A549 (cell line): ENCODE results near the gene IDE.

Experiments
- BHLHE40 ChIP-seq: IDR thresholded peaks from 2 replicates; pipeline ENCODE4 v1.6.1; 2012; ENCODE audit warnings: low read depth, low read length, inconsistent platforms
- CEBPB ChIP-seq, 2 experiments: fragments of >200 bp in 1 of 2; sonication (Bioruptor Twin) in 1 of 2; formaldehyde crosslinking in 1 of 2; IDR thresholded peaks; 2 replicates each; pipeline ENCODE4 v1.6.1; 2012 to 2016
- CHD2 ChIP-seq: fragments of 150-350 bp; IDR thresholded peaks from 2 replicates; pipeline ENCODE4 v1.6.1; 2014; ENCODE audit warnings: low read length; ENCODE audit not compliant: partially characterized antibody
- MAZ ChIP-seq: fragments of 150-350 bp; IDR thresholded peaks from 2 replicates; pipeline ENCODE4 v1.6.1; 2014; ENCODE audit warnings: antibody characterized with exemption, low read depth, low read length, borderline replicate concordance
- RAD21 ChIP-seq, 2 experiments: fragments of >200 bp in 1 of 2; sonication (Bioruptor Twin) in 1 of 2; formaldehyde crosslinking in 1 of 2; IDR thresholded peaks in 1 of 2; conservative IDR thresholded peaks in 1 of 2; 2 replicates in 1 of 2; 3 replicates in 1 of 2; pipeline ENCODE4 v1.6.1; 2012 to 2018; ENCODE audit warnings: inconsistent platforms in 1 of 2
- RFX5 ChIP-seq: fragments of 450-650 bp; IDR thresholded peaks from 2 replicates; pipeline ENCODE4 v1.7.1; 2014; ENCODE audit warnings: antibody characterized with exemption, mild to moderate bottlenecking, moderate library complexity
- ZNF302 ChIP-seq: fragments of 250-450 bp; sonication (Bioruptor Pico); IDR thresholded peaks from 2 replicates; pipeline ENCODE4 v1.9.0; 2021; ENCODE audit warnings: inconsistent platforms, mild to moderate bottlenecking, moderate library complexity
- TF ChIP-seq, protein P1 (sequence below): fragments of >200 bp; sonication (Bioruptor Twin); formaldehyde crosslinking; IDR thresholded peaks from 3 replicates; pipeline ENCODE4 v1.5.1; 2016
- TF ChIP-seq, protein P2 (sequence below): IDR thresholded peaks from 2 replicates; pipeline ENCODE4 v1.6.1; 2012; ENCODE audit warnings: low read depth, borderline replicate concordance
- TF ChIP-seq, protein P3 (sequence below): IDR thresholded peaks from 2 replicates; pipeline ENCODE4 v1.6.1; 2012

DNA sequence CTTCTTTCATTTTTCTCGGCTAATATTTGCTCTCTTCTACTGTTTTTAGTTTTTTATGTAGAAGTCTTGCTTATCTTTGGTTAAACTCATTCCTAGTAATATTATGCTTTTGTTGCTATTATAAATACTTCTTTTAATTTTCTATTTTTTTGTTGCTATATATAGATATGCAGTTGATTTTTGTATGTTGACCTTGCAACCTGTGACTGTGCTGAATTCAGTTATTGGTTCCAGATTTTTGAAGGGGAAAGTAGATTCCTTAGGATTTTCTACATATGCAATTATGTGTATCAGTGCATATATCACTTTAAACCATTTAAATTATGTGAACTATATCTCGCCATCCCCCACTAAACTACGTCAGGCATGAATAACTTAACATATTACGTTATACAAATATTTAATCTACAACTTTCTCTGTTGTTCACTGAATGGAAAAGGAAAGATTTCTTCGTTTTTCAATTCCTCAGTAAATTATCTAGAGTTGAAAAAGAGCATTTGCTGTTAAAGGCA lies 71.5 kb downstream of the IDE start:
- TF ChIP-seq CEBPB (IDR thresholded peaks at IDR 0.05) (no peak), BHLHE40 (no peak), ZNF302 (CRISPR knock-in tag) (no peak), RFX5 (no peak), RAD21 (conservative IDR thresholded peaks at IDR 0.05 in 1 of 2, IDR thresholded peaks at IDR 0.05 in 1 of 2) (no peak), MAZ (no peak), CHD2 (no peak)
- TF ChIP-seq, protein P1, sequence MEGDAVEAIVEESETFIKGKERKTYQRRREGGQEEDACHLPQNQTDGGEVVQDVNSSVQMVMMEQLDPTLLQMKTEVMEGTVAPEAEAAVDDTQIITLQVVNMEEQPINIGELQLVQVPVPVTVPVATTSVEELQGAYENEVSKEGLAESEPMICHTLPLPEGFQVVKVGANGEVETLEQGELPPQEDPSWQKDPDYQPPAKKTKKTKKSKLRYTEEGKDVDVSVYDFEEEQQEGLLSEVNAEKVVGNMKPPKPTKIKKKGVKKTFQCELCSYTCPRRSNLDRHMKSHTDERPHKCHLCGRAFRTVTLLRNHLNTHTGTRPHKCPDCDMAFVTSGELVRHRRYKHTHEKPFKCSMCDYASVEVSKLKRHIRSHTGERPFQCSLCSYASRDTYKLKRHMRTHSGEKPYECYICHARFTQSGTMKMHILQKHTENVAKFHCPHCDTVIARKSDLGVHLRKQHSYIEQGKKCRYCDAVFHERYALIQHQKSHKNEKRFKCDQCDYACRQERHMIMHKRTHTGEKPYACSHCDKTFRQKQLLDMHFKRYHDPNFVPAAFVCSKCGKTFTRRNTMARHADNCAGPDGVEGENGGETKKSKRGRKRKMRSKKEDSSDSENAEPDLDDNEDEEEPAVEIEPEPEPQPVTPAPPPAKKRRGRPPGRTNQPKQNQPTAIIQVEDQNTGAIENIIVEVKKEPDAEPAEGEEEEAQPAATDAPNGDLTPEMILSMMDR = no peak
- TF ChIP-seq, protein P2, sequence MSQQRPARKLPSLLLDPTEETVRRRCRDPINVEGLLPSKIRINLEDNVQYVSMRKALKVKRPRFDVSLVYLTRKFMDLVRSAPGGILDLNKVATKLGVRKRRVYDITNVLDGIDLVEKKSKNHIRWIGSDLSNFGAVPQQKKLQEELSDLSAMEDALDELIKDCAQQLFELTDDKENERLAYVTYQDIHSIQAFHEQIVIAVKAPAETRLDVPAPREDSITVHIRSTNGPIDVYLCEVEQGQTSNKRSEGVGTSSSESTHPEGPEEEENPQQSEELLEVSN = no peak
- TF ChIP-seq, protein P3, sequence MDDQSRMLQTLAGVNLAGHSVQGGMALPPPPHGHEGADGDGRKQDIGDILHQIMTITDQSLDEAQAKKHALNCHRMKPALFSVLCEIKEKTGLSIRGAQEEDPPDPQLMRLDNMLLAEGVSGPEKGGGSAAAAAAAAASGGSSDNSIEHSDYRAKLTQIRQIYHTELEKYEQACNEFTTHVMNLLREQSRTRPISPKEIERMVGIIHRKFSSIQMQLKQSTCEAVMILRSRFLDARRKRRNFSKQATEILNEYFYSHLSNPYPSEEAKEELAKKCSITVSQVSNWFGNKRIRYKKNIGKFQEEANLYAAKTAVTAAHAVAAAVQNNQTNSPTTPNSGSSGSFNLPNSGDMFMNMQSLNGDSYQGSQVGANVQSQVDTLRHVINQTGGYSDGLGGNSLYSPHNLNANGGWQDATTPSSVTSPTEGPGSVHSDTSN = no peak
